SK-N-SH (cell line): ENCODE measurements around the gene MID1. TPM values are rescaled to one million over a fixed set of nuclear protein-coding genes. Genes with fewer than 3 reads are reported as not detected.

ENCODE experiments used
- CTCF ChIA-PET: fragments of 300-600, 350-600 bp; formaldehyde crosslinking; extraction: SDS; loops from one replicate; lab custom pipeline; 2021; lab: Yijun Ruan, JAX
- POLR2A ChIA-PET: fragments of 350-600 bp; sonication (Branson Sonifier 250); formaldehyde crosslinking; extraction: SDS; loops from one replicate; lab custom pipeline; 2020; ENCODE audit warnings: antibody characterized with exemption, inconsistent platforms; lab: Yijun Ruan, JAX
- DNase-seq: peaks from one replicate; pipeline ENCODE4 v3.0.0; 2012
- H2AFZ ChIP-seq: fragments of 200-600 bp; sonication (generic); 2 replicates; pipeline ENCODE4 v1.8.1; 2016; ENCODE audit warnings: antibody characterized with exemption, mild to moderate bottlenecking, low read depth
- H3F3A ChIP-seq: fragments of 200-600 bp; sonication (generic); replicated peaks from 2 replicates; pipeline ENCODE3; 2016; ENCODE audit warnings: antibody characterized with exemption, mild to moderate bottlenecking; ENCODE audit not compliant: insufficient read depth
- H3K27ac ChIP-seq, 2 experiments: fragments of 200-500 bp in 1 of 2; fragments of 200-600 bp in 1 of 2; sonication (Bioruptor generic) in 1 of 2; sonication (generic), shearing (Covaris generic) in 1 of 2; 2 replicates each; pipeline versions ENCODE4 v1.5.1 to v1.6.1; 2014 to 2016; ENCODE audit warnings: low read depth in 2 of 2, inconsistent platforms in 1 of 2, low read length in 1 of 2, mild to moderate bottlenecking in 1 of 2, mixed read lengths in 1 of 2
- H3K27me3 ChIP-seq: fragments of 200-600 bp; sonication (generic), shearing (Covaris generic); 2 replicates; pipeline ENCODE4 v1.6.1; 2016; ENCODE audit warnings: mixed run types; ENCODE audit not compliant: insufficient read depth
- H3K36me3 ChIP-seq, 2 experiments: fragments of 200-500 bp in 1 of 2; fragments of 200-600 bp in 1 of 2; sonication (Bioruptor generic) in 1 of 2; sonication (generic) in 1 of 2; replicated peaks in 1 of 2; 2 replicates each; pipeline versions ENCODE3 to v1.5.1; 2014 to 2016; ENCODE audit warnings: low read length in 1 of 2, mild to moderate bottlenecking in 1 of 2; ENCODE audit not compliant: insufficient read depth in 2 of 2, control insufficient read depth in 1 of 2
- H3K4me1 ChIP-seq, 2 experiments: fragments of 200-500 bp in 1 of 2; fragments of 200-600 bp in 1 of 2; sonication (Bioruptor generic) in 1 of 2; sonication (generic), shearing (Covaris generic) in 1 of 2; 2 replicates each; pipeline versions ENCODE4 v1.5.1 to v1.6.1; 2014 to 2016; ENCODE audit warnings: low read depth in 1 of 2, low read length in 1 of 2, mixed run types in 1 of 2; ENCODE audit not compliant: insufficient read depth in 2 of 2, control insufficient read depth in 1 of 2
- H3K4me2 ChIP-seq: fragments of 200-600 bp; sonication (generic), shearing (Covaris generic); 2 replicates; pipeline ENCODE4 v1.6.1; 2017; ENCODE audit warnings: mixed run types
- H3K4me3 ChIP-seq, 2 experiments: fragments of 200-500 bp in 1 of 2; fragments of 200-600 bp in 1 of 2; sonication (Bioruptor generic) in 1 of 2; sonication (generic), shearing (Covaris generic) in 1 of 2; 2 replicates each; pipeline versions ENCODE4 v1.5.1 to v1.8.1; 2014 to 2016; ENCODE audit warnings: low read depth in 2 of 2, inconsistent platforms in 1 of 2, low read length in 1 of 2, mild to moderate bottlenecking in 1 of 2, mixed read lengths in 1 of 2, moderate library complexity in 1 of 2
- H3K79me2 ChIP-seq: fragments of 200-600 bp; sonication (generic); 2 replicates; pipeline ENCODE4 v1.8.1; 2017; ENCODE audit warnings: mild to moderate bottlenecking; ENCODE audit not compliant: insufficient read depth
- H3K9ac ChIP-seq: fragments of 200-600 bp; sonication (generic); 2 replicates; pipeline ENCODE4 v1.6.1; 2017; ENCODE audit warnings: mixed run types
- H3K9me2 ChIP-seq: fragments of 200-600 bp; sonication (generic); 2 replicates; pipeline ENCODE4 v1.6.1; 2017; ENCODE audit warnings: mixed run types
- H3K9me3 ChIP-seq: fragments of 200-600 bp; sonication (generic); 2 replicates; pipeline ENCODE4 v1.6.1; 2017; ENCODE audit warnings: mixed run types, mild to moderate bottlenecking, moderate library complexity
- H4K20me1 ChIP-seq: fragments of 200-600 bp; sonication (generic); 2 replicates; pipeline ENCODE4 v1.6.1; 2017; ENCODE audit warnings: mild to moderate bottlenecking, mixed run types; ENCODE audit not compliant: insufficient read depth
- CHD2 ChIP-seq: fragments of 150-350 bp; IDR thresholded peaks from 2 replicates; pipeline ENCODE4 v1.6.1; 2018; ENCODE audit warnings: low read length; ENCODE audit not compliant: partially characterized antibody
- ELF1 ChIP-seq: IDR thresholded peaks from 2 replicates; pipeline ENCODE4 v1.4.0; 2012
- EZH2phosphoT487 ChIP-seq: fragments of 200-600 bp; sonication (generic); IDR thresholded peaks from 2 replicates; pipeline ENCODE4 v1.6.1; 2017; ENCODE audit warnings: low read depth, mixed run types, mild to moderate bottlenecking, antibody characterized with exemption, moderate library complexity, borderline replicate concordance
- FOSL2 ChIP-seq: IDR thresholded peaks from 2 replicates; pipeline ENCODE4 v1.4.0; 2012; ENCODE audit warnings: low read depth, mild to moderate bottlenecking, moderate library complexity, borderline replicate concordance
- FOXJ3 ChIP-seq: sonication (generic); formaldehyde crosslinking; IDR thresholded peaks from 2 replicates; pipeline ENCODE4 v1.5.1; 2020; ENCODE audit warnings: mild to moderate bottlenecking, missing genetic modification reagents
- GABPA ChIP-seq: IDR thresholded peaks from 2 replicates; pipeline ENCODE4 v1.4.0; 2012; ENCODE audit warnings: low read depth, mild to moderate bottlenecking
- IRF3 ChIP-seq: fragments of 150-350 bp; IDR thresholded peaks from 2 replicates; pipeline ENCODE4 v1.6.1; 2016; ENCODE audit warnings: mild to moderate bottlenecking, low read depth, low read length
- JUND ChIP-seq: IDR thresholded peaks from 2 replicates; pipeline ENCODE4 v1.4.0; 2012
- NFIC ChIP-seq: IDR thresholded peaks from 2 replicates; pipeline ENCODE4 v1.4.0; 2012; ENCODE audit warnings: borderline replicate concordance
- RAD21 ChIP-seq: IDR thresholded peaks from 2 replicates; pipeline ENCODE4 v1.6.1; 2012; ENCODE audit warnings: mild to moderate bottlenecking, low read length
- RCOR1 ChIP-seq: fragments of 150-350 bp; IDR thresholded peaks from 2 replicates; pipeline ENCODE4 v1.6.1; 2017; ENCODE audit warnings: antibody characterized with exemption, low read length
- REST ChIP-seq: IDR thresholded peaks from 2 replicates; pipeline ENCODE4 v1.6.1; 2012; ENCODE audit warnings: mild to moderate bottlenecking, low read depth, low read length, moderate library complexity
- RFX5 ChIP-seq: IDR thresholded peaks from 2 replicates; pipeline ENCODE4 v1.6.1; 2012; ENCODE audit warnings: mild to moderate bottlenecking, improper control_type of control experiment, low read length
- RXRA ChIP-seq: IDR thresholded peaks from 2 replicates; pipeline ENCODE4 v1.4.0; 2012; ENCODE audit warnings: low read depth, mild to moderate bottlenecking, borderline replicate concordance
- SIN3A ChIP-seq: IDR thresholded peaks from 2 replicates; pipeline ENCODE4 v1.6.1; 2012; ENCODE audit warnings: low read depth, mild to moderate bottlenecking, low read length, moderate library complexity, borderline replicate concordance
- TEAD4 ChIP-seq: IDR thresholded peaks from 2 replicates; pipeline ENCODE4 v1.4.0; 2012; ENCODE audit warnings: mild to moderate bottlenecking, borderline replicate concordance; ENCODE audit not compliant: insufficient read depth
- USF1 ChIP-seq: IDR thresholded peaks from 2 replicates; pipeline ENCODE4 v1.4.0; 2012; ENCODE audit warnings: low read depth, borderline replicate concordance
- USF2 ChIP-seq: fragments of 150-350 bp; IDR thresholded peaks from 2 replicates; pipeline ENCODE4 v1.6.1; 2017; ENCODE audit warnings: antibody characterized with exemption, low read length, low read depth, borderline replicate concordance
- WGBS: methylation state at CpG from one replicate; pipeline ENCODE4 v1.1.6; 2017; ENCODE audit warnings: low lambda C conversion rate; 5-methylcytosine and 5-hydroxymethylcytosine counted together
- polyA plus RNA-seq, 3 experiments: library from polyadenylated mRNA; depleted of rRNA; stranded (reverse); fragments of >200 nt; gene quantifications; 2 replicates each; pipeline ENCODE4 v1.2.3, GENCODE V29; 2012

MID1 gene
- polyA plus RNA-seq, 1 of the 3 experiments (the other 2 are of a cell fraction), result 10.4 TPM

GRCh38 chrX:10447564-10448214 is 172.7 kb downstream of the MID1 start:
- Histone ChIP-seq H3K9me3 (no peaks in the 10 kb centered on the region), H3K27ac (no peak overlapping the region), H3K4me2 (no peak overlapping the region), H3K27me3 (no peaks in the 10 kb centered on the region; the same call in 1 of the 2 replicates), H4K20me1 (no peaks in the 10 kb centered on the region), H3K9me2 (no peaks in the 10 kb centered on the region), H3K79me2 (no peaks in the 10 kb centered on the region), H3K4me1 (peaks cover 0 to 12% of the 10 kb centered on the region in 2 experiments; a peak in 2 of 4 replicates), H3F3A (peaks cover 22% of the 10 kb centered on the region), H3K36me3 (no peaks in the 10 kb centered on the region), H3K4me3 (no peak overlapping the region), H2AFZ (no peak overlapping the region), H3K9ac (no peak overlapping the region)
- ChIA-PET CTCF (no interaction called here), POLR2A (no interaction called here)
- 37% methylated on average over 4 of the region's 4 CpGs for WGBS
- DNase-seq, result no peak
- no peak for TF ChIP-seq SIN3A
- TF ChIP-seq JUND, result peak; percentile 16; the same call in 1 of the 2 replicates
- no peak for TF ChIP-seq IRF3
- TF ChIP-seq CHD2, result no peak
- no peak for TF ChIP-seq USF2
- TF ChIP-seq RCOR1, result no peak
- no peak for TF ChIP-seq RAD21
- no peak for TF ChIP-seq FOXJ3 (CRISPR knock-in tag)
- no peak for TF ChIP-seq RFX5
- 0 out of 2 replicates have a peak, but pooled peaks have one; percentile 34 for TF ChIP-seq USF1
- 0 out of 2 replicates have a peak, but pooled peaks have one; percentile 27 for TF ChIP-seq TEAD4
- TF ChIP-seq GABPA, result no peak
- no peak for TF ChIP-seq REST
- TF ChIP-seq EZH2phosphoT487, result no peak
- no peak for TF ChIP-seq ELF1
- TF ChIP-seq RXRA, result no peak
- TF ChIP-seq FOSL2, result no peak
- TF ChIP-seq NFIC, result no peak
